ENCODE data around the gene PBX2.

Gene PBX2

GRCh38 chr6:32190054-32190851 is at the start of gene PBX2:
Gene PBX2 (minus strand): TSS chr6:32190202. CDS start chr6:32189915, 287 bp downstream.
- Histone ChIP-seq H3K9me3 (ENCODE audit: low read length) (no peaks in the 10 kb centered on the region), H3K27me3 (ENCODE audit: insufficient read depth, low read length) (no peaks in the 10 kb centered on the region), H3K4me1 (ENCODE audit: insufficient read depth, low read length) (peaks cover 33% of the 10 kb centered on the region), H2AFZ (ENCODE audit: low read depth, low read length) (no peak within 1 kb of the TSS), H3K36me3 (ENCODE audit: insufficient read depth, low read length) (peaks cover 16% of the 10 kb centered on the region), H3K4me3 (ENCODE audit: low read length) (peak within 1 kb of the TSS; percentile 76)

- Histone ChIP-seq H3K27me3 (ENCODE audit: insufficient read depth, low read length) (no peaks in the 10 kb centered on the region), H3K9me3 (ENCODE audit: low read length) (no peaks in the 10 kb centered on the region), H2AFZ (ENCODE audit: low read depth, low read length) (no peak overlapping the region), H3K4me3 (ENCODE audit: low read length) (no peak overlapping the region), H3K36me3 (ENCODE audit: insufficient read depth, low read length) (no peaks in the 10 kb centered on the region), H3K4me1 (ENCODE audit: insufficient read depth, low read length) (no peaks in the 10 kb centered on the region)
Observed at GRCh38 chr6:32239462-32239861, 49.5 kb upstream of the PBX2 start.

GRCh38 chr6:32234934-32235333 is 44.9 kb upstream of the PBX2 start:
- H3K27me3 ChIP-seq (ENCODE audit: insufficient read depth, low read length), result no peaks in the 10 kb centered on the region
- no peak overlapping the region for H3K4me3 ChIP-seq (ENCODE audit: low read length)
- no peak overlapping the region for H2AFZ ChIP-seq (ENCODE audit: low read depth, low read length)
- no peaks in the 10 kb centered on the region for H3K4me1 ChIP-seq (ENCODE audit: insufficient read depth, low read length)
- no peaks in the 10 kb centered on the region for H3K36me3 ChIP-seq (ENCODE audit: insufficient read depth, low read length)
- no peaks in the 10 kb centered on the region for H3K9me3 ChIP-seq (ENCODE audit: low read length)

GRCh38 chr6:32226434-32226833 is 36.4 kb upstream of the PBX2 start:
- Histone ChIP-seq H3K4me3 (ENCODE audit: low read length) (no peak overlapping the region), H3K9me3 (ENCODE audit: low read length) (no peaks in the 10 kb centered on the region), H3K4me1 (ENCODE audit: insufficient read depth, low read length) (no peaks in the 10 kb centered on the region), H3K27me3 (ENCODE audit: insufficient read depth, low read length) (peaks cover 22% of the 10 kb centered on the region), H3K36me3 (ENCODE audit: insufficient read depth, low read length) (no peaks in the 10 kb centered on the region), H2AFZ (ENCODE audit: low read depth, low read length) (no peak overlapping the region)

- H3K9me3 ChIP-seq (ENCODE audit: low read length), result no peaks in the 10 kb centered on the region
- no peaks in the 10 kb centered on the region for H3K4me1 ChIP-seq (ENCODE audit: insufficient read depth, low read length)
- no peak overlapping the region for H3K4me3 ChIP-seq (ENCODE audit: low read length)
- H2AFZ ChIP-seq (ENCODE audit: low read depth, low read length), result no peak overlapping the region
- no peaks in the 10 kb centered on the region for H3K36me3 ChIP-seq (ENCODE audit: insufficient read depth, low read length)
- H3K27me3 ChIP-seq (ENCODE audit: insufficient read depth, low read length), result peaks cover 26% of the 10 kb centered on the region
Observed at GRCh38 chr6:32224696-32225095, 34.7 kb upstream of the PBX2 start.

GRCh38 chr6:32223258-32224235 is 33.5 kb upstream of the PBX2 start, which contains the start of gene NOTCH4:
Gene NOTCH4 (minus strand): TSS chr6:32224067. CDS start chr6:32223928, 139 bp downstream.
- Histone ChIP-seq H3K4me3 (ENCODE audit: low read length) (no peak within 1 kb of the TSS), H3K4me1 (ENCODE audit: insufficient read depth, low read length) (no peaks in the 10 kb centered on the region), H3K36me3 (ENCODE audit: insufficient read depth, low read length) (no peaks in the 10 kb centered on the region), H2AFZ (ENCODE audit: low read depth, low read length) (no peak within 1 kb of the TSS), H3K27me3 (ENCODE audit: insufficient read depth, low read length) (peaks cover 26% of the 10 kb centered on the region), H3K9me3 (ENCODE audit: low read length) (no peaks in the 10 kb centered on the region)

GRCh38 chr6:32222333-32223230 is 32.6 kb upstream of the PBX2 start:
- peaks cover 29% of the 10 kb centered on the region for H3K27me3 ChIP-seq (ENCODE audit: insufficient read depth, low read length)
- H3K4me1 ChIP-seq (ENCODE audit: insufficient read depth, low read length), result no peaks in the 10 kb centered on the region
- no peaks in the 10 kb centered on the region for H3K36me3 ChIP-seq (ENCODE audit: insufficient read depth, low read length)
- H3K4me3 ChIP-seq (ENCODE audit: low read length), result no peak overlapping the region
- no peaks in the 10 kb centered on the region for H3K9me3 ChIP-seq (ENCODE audit: low read length)
- H2AFZ ChIP-seq (ENCODE audit: low read depth, low read length), result no peak overlapping the region

GRCh38 chr6:32220021-32220420 is 30.0 kb upstream of the PBX2 start:
- Histone ChIP-seq H3K36me3 (ENCODE audit: insufficient read depth, low read length) (no peaks in the 10 kb centered on the region), H2AFZ (ENCODE audit: low read depth, low read length) (no peak overlapping the region), H3K27me3 (ENCODE audit: insufficient read depth, low read length) (peaks cover 33% of the 10 kb centered on the region), H3K4me3 (ENCODE audit: low read length) (no peak overlapping the region), H3K4me1 (ENCODE audit: insufficient read depth, low read length) (no peaks in the 10 kb centered on the region), H3K9me3 (ENCODE audit: low read length) (no peaks in the 10 kb centered on the region)

GRCh38 chr6:32218167-32218566 is 28.2 kb upstream of the PBX2 start:
- Histone ChIP-seq H3K27me3 (ENCODE audit: insufficient read depth, low read length) (peaks cover 26% of the 10 kb centered on the region), H3K4me1 (ENCODE audit: insufficient read depth, low read length) (no peaks in the 10 kb centered on the region), H2AFZ (ENCODE audit: low read depth, low read length) (no peak overlapping the region), H3K4me3 (ENCODE audit: low read length) (no peak overlapping the region), H3K36me3 (ENCODE audit: insufficient read depth, low read length) (no peaks in the 10 kb centered on the region), H3K9me3 (ENCODE audit: low read length) (no peaks in the 10 kb centered on the region)

GRCh38 chr6:32216998-32217397 is 27.0 kb upstream of the PBX2 start:
- no peaks in the 10 kb centered on the region for H3K9me3 ChIP-seq (ENCODE audit: low read length)
- no peak overlapping the region for H2AFZ ChIP-seq (ENCODE audit: low read depth, low read length)
- H3K4me1 ChIP-seq (ENCODE audit: insufficient read depth, low read length), result no peaks in the 10 kb centered on the region
- no peak overlapping the region for H3K4me3 ChIP-seq (ENCODE audit: low read length)
- H3K27me3 ChIP-seq (ENCODE audit: insufficient read depth, low read length), result peaks cover 21% of the 10 kb centered on the region
- no peaks in the 10 kb centered on the region for H3K36me3 ChIP-seq (ENCODE audit: insufficient read depth, low read length)

- no peak overlapping the region for H2AFZ ChIP-seq (ENCODE audit: low read depth, low read length)
- peaks cover 21% of the 10 kb centered on the region for H3K27me3 ChIP-seq (ENCODE audit: insufficient read depth, low read length)
- no peaks in the 10 kb centered on the region for H3K9me3 ChIP-seq (ENCODE audit: low read length)
- no peaks in the 10 kb centered on the region for H3K4me1 ChIP-seq (ENCODE audit: insufficient read depth, low read length)
- H3K36me3 ChIP-seq (ENCODE audit: insufficient read depth, low read length), result no peaks in the 10 kb centered on the region
- no peak overlapping the region for H3K4me3 ChIP-seq (ENCODE audit: low read length)
Observed at GRCh38 chr6:32216285-32216684, 26.3 kb upstream of the PBX2 start.

GRCh38 chr6:32215617-32216016 is 25.6 kb upstream of the PBX2 start:
- no peak overlapping the region for H3K4me3 ChIP-seq (ENCODE audit: low read length)
- peaks cover 18% of the 10 kb centered on the region for H3K27me3 ChIP-seq (ENCODE audit: insufficient read depth, low read length)
- H3K36me3 ChIP-seq (ENCODE audit: insufficient read depth, low read length), result no peaks in the 10 kb centered on the region
- no peaks in the 10 kb centered on the region for H3K4me1 ChIP-seq (ENCODE audit: insufficient read depth, low read length)
- no peaks in the 10 kb centered on the region for H3K9me3 ChIP-seq (ENCODE audit: low read length)
- H2AFZ ChIP-seq (ENCODE audit: low read depth, low read length), result no peak overlapping the region
